GM21423 (cell line): ENCODE data around the gene ZNFX1.
"Not testable (repeated sequence)": the region's sequence is repeated elsewhere in the genome, so short reads cannot be mapped to it uniquely, and the experiment has no call there.

ENCODE experiments used
- ATAC-seq: cut with Tn5 transposase; IDR thresholded peaks from one replicate; pipeline ENCODE4 v1.9.1; 2021; ENCODE audit warnings: mild to moderate bottlenecking, moderate library complexity; ENCODE audit not compliant: unreplicated experiment

The ZNFX1 gene

DNA sequence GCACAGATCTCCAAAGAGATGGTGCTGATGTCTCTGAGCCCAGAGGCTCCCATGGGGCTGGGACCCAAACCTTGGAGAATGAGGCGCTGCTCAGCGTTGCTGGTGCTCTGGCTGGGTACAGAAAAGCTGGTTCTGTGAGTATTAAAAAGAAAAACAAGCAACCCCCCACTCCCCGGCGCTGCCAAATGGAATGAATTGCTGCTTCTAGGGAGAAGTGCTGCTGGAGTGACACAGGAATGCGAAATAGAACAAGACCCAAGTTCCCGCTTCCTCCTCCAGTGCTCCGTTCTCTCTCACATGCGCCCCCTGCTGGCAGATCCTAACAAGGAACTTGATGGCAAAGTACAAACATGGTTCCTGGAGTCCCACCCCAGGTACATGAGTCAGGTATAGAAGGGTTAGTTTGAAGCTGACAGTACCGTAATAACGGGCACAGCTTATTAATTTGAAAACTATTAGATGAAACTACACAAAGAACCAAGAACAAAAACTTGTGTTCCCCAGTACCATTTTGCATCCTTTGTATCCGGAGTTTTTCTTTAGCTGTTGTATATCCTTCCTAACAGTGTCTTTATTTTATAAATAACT, 60.8 kb downstream of the ZNFX1 start:
- ATAC-seq, result no peak

DNA sequence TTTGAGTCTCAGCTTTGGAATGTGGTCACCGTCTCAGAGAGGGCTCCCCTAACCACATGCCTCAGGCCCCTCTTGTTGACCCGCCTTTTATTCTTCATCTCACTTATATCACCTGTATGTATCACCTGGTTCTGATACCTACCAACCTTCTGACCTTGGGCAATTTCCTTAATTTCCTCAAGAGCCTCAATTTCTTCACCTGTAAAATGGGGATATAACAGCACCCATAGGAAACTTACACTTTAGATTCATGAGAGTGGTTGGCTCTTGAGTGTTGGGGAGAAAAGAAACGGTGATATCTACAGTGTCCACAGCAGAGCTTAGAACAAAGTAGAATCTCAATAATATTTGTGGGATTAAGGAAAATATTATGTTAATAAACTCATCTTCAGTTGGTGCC, 62.6 kb downstream of the ZNFX1 start:
- ATAC-seq, result no peak

DNA sequence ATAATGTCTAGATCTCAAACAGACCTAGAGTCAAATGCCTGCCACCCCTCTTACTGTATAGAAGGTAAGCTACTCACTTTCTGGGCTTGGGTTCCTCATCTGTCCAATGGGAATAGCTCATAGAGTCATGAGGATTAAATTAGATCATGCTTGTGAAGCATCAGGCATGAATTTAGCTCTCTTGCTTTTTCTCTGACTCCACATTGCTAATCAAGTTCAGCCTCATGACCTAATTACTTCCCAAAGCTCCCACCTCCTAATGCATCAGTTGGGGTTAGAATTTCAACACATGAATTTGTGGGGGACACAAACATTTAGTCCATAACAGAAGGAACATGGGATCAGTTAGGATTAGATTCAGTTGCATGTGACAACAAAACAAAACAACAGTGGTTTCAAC, 63.3 kb downstream of the ZNFX1 start:
- ATAC-seq, result no peak

DNA sequence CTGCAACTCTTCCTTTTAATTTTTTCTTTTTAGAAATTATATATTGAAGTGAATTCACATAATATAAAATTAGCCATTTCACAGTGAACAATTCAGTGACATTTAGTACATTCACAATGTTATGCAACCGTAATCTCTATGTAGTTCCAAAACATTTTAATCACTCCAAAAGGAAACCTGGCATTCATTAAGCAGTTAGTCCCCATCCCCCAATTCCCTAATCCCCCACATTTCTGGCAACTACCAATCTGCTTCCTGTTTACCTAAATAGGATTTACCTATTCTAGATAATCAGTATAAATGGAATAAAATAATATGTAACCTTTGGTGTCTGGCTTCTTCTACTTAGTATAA, 67.1 kb downstream of the ZNFX1 start:
- no peak for ATAC-seq

DNA sequence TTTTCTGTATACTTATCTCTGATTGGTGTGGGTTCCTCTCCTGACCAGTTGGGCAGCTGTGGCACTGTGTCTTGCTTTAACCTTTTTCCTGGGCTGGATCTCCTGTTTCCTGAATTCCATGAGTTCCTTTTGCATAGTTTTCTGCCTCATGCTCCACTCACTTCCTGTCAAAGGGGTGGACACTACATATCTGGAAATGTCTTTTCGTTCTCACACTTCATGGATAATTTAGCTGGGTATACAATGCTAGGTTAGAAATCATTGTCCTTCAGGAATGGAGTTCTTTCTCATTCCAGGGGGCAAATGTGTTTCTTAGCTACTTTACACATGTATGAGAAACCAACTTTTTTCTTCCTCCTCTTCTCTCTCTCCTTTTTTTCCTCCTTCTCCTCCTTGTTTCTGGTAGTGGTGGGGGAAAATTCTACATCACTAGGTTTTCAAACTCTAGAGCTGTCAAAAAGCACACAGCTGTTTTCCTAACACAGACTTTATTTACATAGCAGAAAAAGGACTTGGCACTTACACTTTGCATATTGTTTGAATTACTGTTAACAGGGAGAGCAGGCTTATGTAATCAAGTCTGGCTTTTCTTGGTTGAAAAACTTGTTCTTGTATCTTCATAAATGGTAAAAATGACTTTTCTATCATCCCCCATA, 67.6 kb downstream of the ZNFX1 start:
- ATAC-seq, result no peak

DNA sequence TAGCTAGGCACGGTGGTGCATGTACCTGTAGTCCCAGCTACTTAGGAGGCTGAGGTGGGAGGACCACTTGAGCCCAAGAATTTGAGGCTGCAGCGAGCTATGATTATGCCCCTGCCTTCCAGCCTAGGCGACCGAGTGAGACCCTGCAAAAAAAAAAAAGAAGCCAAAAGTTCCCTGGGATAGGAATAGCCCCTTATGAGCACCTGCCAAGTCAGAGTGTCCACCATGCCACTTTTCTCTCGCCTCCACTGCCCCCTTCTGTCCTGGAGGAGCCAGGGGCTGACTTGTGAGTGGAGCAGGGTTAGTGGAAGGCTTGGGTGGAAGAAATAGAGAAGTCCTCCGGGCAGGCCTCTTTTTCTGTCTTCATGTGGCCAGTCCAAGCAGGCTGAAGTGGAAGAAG, 70.8 kb downstream of the ZNFX1 start:
- no peak for ATAC-seq

DNA sequence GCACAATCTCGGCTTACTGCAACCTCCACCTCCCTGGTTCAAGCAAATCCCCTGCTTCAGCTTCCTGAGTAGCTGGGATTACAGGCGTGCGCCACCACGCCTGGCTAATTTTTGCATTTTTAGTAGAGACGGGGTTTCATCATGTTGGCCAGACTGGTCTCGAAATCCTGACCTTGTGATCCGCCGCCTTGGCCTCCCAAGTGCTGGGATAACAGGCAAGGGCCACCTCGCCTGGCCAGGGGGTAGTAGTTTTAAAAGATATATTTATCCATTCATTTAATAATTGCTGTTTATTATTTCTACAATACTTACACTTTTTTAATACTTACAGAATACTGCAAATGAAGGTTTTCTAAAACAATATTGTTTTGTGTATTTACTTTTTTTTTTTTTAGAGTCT, 74.1 kb downstream of the ZNFX1 start:
- no peak for ATAC-seq

DNA sequence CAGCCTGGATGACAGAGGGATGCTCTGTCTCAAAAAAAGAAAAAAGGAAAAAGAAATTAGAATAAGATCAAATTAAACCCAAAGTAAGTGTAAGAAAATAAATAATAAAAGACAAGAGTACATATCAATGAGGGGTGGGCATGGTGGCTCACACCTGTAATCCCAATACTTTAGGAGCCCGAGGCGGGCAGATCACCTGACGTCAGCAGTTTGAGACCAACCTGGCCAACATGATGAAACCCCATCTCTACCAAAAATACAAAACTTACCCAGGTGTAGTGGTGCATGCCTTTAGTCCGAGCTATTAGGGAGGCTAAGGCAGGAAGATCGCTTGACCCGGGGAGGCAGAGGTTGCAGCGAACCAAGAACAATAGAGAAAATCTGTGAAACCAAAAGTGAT, 74.8 kb downstream of the ZNFX1 start:
- ATAC-seq, result no peak

DNA sequence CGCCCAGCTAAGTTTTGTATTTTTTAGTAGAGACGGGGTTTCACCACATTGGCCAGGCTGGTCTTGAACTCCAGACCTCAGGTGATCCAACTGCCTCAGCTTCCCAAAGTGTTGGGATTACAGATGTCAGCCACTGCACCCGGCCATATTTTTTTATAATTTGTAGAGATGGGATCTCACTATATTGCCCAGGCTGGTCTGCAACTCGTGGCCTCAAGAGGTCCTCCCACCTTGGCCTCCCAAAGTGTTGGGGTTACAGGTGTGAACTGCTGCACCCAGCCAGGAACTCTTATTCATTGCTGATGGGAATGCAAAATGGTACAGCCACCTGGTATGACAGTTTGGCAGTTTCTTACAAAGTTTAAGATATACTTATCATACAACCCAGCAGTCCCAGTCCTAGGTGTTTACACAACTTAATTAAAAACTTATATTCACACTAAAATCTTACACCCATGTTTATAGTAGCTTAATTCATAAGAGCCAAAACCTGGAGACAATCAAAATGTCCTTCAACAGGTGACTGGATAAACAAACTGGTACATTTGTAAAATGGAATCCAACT, 78.0 kb downstream of the ZNFX1 start:
- no peak for ATAC-seq

DNA sequence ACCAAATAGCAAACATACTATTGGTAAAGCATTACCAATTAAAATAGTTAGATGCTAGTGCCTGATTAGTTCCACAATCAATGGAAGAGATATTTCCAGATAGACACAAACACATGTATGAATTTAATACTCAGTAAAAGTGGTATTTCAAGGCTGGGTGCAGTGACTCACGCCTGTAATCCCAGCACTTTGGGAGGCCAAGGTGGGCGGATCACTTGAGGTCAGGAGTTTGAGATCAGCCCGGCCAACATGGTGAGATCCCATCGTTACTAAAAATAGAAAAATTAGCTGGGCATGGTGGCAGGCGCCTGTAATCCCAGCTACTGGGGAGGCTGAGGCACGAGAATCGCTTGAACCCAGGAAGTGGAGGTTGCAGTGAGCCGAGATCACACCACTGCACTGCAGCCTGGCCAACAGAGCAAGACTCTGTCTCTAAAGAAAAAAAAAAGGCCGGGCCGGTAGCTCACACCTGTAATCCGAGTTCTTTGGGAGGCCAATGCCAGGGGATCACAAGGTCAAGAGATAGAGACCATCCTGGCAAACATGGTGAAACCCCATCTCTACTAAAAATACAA, 84.8 kb downstream of the ZNFX1 start:
- not testable (repeated sequence) for ATAC-seq
